Measurements from ENCODE around the gene MAP4K4. TPM values are rescaled to one million over a fixed set of nuclear protein-coding genes. Genes with fewer than 3 reads are reported as not detected.

MAP4K4 gene
- polyA plus RNA-seq, 1 donor from 2014 or later, result 9.3 TPM

DNA sequence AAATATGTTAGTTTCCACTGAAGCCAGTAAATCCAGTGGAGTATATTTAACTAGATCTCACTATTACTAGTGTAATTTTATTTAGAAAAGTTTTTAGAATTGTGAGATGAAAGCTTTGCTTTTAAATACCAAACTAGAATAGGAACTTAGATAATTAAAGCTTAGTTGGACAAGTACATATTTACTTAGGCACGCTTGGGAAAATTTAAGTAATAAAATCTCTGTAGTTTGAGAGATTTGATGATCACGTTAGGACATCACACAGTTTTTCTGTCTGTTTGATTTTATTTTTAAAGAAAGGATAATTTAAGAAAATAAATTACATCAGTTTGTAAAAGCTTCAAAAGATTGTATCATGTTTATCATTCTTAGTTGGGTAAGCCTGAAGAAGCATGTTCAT, 153.5 kb downstream of the MAP4K4 start:
- Mint-ChIP-seq H3K4me3 (no peak overlapping the region), H3K9me3 (no peaks in the 10 kb centered on the region), H3K36me3 (peaks cover 3% of the 10 kb centered on the region), H3K27ac (no peak overlapping the region), H3K27me3 (no peaks in the 10 kb centered on the region), H3K4me1 (peaks cover 0 to 18% (median 4%) of the 10 kb centered on the region in 3 donors)

DNA sequence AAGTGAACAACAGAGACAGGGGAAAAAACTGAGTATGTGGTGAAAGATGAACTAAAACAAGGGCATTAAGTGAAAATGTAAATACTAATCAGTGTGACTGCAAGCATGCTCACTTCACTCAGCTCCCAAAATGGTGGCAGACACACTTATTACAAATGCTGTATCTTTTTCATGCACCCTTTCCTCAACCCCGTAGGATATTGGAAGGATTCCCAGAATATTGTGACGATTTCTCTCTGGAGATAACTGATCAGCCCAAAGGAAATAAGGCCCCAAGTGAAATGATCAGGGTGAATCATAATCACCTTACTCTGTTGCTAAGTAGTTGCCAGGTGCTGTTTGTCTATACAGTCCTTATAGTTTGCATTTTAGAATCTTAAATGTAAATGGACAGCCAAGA, 155.3 kb downstream of the MAP4K4 start:
- Mint-ChIP-seq H3K36me3 (no peaks in the 10 kb centered on the region), H3K27me3 (no peaks in the 10 kb centered on the region), H3K27ac (no peak overlapping the region)

GRCh38 chr2:101854877-101855276, 157.4 kb downstream of the MAP4K4 start:
- Mint-ChIP-seq H3K9me3 (no peaks in the 10 kb centered on the region), H3K4me3 (no peak overlapping the region), H3K4me1 (peaks cover 0 to 13% (median 4%) of the 10 kb centered on the region in 3 donors), H3K27me3 (no peaks in the 10 kb centered on the region), H3K27ac (no peak overlapping the region), H3K36me3 (no peaks in the 10 kb centered on the region)

More for the DNA sequence above, 155.3 kb downstream of the MAP4K4 start:
- no peak overlapping the region for H3K4me3 Mint-ChIP-seq
- no peaks in the 10 kb centered on the region for H3K9me3 Mint-ChIP-seq
- H3K4me1 Mint-ChIP-seq, result peaks cover 0 to 13% (median 4%) of the 10 kb centered on the region in 3 donors

DNA sequence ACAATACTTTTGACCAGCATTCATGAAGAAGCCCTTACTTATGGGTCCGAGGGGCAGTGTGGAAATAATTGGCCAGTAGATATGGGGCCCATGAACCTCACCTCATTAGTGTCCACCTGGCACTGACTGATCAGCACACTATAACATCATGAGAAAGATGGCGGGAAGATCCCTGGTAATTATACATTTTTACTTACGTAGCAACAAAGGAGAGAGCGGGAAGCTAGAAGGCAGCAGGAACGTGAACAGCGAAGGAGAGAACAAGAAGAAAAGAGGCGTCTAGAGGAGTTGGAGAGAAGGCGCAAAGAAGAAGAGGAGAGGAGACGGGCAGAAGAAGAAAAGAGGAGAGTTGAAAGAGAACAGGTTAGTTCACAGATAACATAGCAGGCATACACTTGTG, 158.3 kb downstream of the MAP4K4 start:
- peak overlapping the region in 2 of 3 donors; percentile 78 to 80 for H3K27ac Mint-ChIP-seq
- H3K36me3 Mint-ChIP-seq, result no peaks in the 10 kb centered on the region
- H3K4me3 Mint-ChIP-seq, result no peak overlapping the region

DNA sequence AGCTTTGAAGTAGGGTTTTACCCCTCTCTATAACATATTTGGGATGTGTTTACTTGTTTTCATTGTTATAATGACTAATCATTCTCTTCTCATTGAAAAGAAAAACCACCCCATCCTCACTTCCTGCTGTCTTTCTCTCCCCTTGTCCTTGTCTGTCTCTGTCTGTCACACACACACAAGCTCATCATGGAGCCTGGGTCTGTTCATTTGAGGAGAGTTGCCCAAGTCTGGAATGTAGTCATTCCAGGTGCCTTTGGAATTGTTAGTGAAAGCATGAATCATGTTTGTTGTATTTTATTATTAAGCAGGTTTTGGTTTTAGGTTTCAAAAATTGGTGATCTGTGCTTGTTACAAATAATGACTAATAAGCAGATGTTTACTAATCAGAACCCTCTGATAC, 160.7 kb downstream of the MAP4K4 start:
- H3K4me1 Mint-ChIP-seq, result peaks cover 0 to 13% (median 4%) of the 10 kb centered on the region in 3 donors
- H3K27me3 Mint-ChIP-seq, result no peaks in the 10 kb centered on the region
- H3K27ac Mint-ChIP-seq, result no peak overlapping the region
- H3K36me3 Mint-ChIP-seq, result peaks cover 2% of the 10 kb centered on the region
- H3K4me3 Mint-ChIP-seq, result no peak overlapping the region
- no peaks in the 10 kb centered on the region for H3K9me3 Mint-ChIP-seq

More for the DNA sequence above, 158.3 kb downstream of the MAP4K4 start:
- peaks cover 0 to 13% (median 4%) of the 10 kb centered on the region in 3 donors for H3K4me1 Mint-ChIP-seq
- no peaks in the 10 kb centered on the region for H3K9me3 Mint-ChIP-seq
- no peaks in the 10 kb centered on the region for H3K27me3 Mint-ChIP-seq

DNA sequence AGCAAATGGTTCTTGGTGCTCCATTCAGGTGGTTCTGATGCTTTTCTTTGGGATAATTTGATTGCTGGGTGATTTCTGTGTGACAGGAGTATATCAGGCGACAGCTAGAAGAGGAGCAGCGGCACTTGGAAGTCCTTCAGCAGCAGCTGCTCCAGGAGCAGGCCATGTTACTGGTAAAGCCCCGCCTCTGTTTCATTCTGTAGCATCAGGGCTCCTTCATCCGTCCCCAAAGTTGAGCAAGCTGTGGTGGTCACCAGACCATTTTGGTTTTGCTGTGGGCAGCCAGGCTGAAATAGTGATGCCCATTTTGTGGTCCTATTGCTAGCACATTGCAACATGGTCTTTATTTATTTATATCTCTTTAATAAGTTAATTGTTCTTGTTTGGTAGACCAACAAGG, 161.4 kb downstream of the MAP4K4 start:
- Mint-ChIP-seq H3K4me1 (peaks cover 0 to 8% (median 4%) of the 10 kb centered on the region in 3 donors), H3K27me3 (no peaks in the 10 kb centered on the region), H3K4me3 (no peak overlapping the region), H3K27ac (no peak overlapping the region), H3K36me3 (peaks cover 2% of the 10 kb centered on the region), H3K9me3 (no peaks in the 10 kb centered on the region)

GRCh38 chr2:101859604-101860003, 162.1 kb downstream of the MAP4K4 start:
- peaks cover 2% of the 10 kb centered on the region for H3K36me3 Mint-ChIP-seq
- no peaks in the 10 kb centered on the region for H3K9me3 Mint-ChIP-seq
- no peak overlapping the region for H3K27ac Mint-ChIP-seq
- H3K4me1 Mint-ChIP-seq, result peaks cover 0 to 4% (median 4%) of the 10 kb centered on the region in 3 donors
- no peak overlapping the region for H3K4me3 Mint-ChIP-seq
- H3K27me3 Mint-ChIP-seq, result no peaks in the 10 kb centered on the region

DNA sequence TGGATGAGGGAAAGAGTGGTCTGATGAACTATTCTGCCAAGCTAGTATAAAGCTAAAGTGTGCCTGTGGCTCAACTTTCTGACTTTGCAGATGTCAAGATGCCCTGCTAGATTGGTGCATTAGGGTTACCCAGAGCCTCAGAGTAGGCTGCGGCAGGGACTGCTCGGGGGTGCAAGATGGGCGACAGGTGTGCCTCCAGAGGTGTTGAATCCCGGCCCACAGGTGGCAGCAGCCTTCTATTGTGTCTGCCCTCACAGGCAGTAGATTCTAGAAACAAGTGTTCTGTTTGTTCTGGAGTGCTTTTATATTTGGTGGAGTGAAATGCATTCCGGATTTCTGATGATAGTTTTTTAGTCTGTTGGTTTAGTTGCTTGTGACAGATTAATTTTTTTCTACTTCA, 162.7 kb downstream of the MAP4K4 start:
- H3K4me1 Mint-ChIP-seq, result peaks cover 0 to 4% (median 4%) of the 10 kb centered on the region in 3 donors
- H3K9me3 Mint-ChIP-seq, result no peaks in the 10 kb centered on the region
- no peak overlapping the region for H3K4me3 Mint-ChIP-seq
- H3K36me3 Mint-ChIP-seq, result peaks cover 2% of the 10 kb centered on the region
- peak overlapping the region in 1 of 3 donors; percentile 17 for H3K27ac Mint-ChIP-seq
- H3K27me3 Mint-ChIP-seq, result no peaks in the 10 kb centered on the region

DNA sequence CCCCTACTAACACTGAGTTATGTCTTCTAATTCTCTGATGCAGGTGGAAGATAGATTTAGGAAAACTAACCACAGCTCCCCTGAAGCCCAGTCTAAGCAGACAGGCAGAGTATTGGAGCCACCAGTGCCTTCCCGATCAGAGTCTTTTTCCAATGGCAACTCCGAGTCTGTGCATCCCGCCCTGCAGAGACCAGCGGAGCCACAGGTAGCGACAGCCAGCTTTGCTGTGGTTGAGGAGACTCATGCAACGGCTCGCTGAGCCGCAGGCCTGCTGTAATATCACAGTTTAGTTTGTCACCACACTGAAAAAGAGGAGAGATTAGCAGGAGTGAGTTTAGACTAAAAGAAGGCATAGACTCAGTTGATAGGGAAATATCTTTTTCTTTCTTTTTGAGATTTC, 163.3 kb downstream of the MAP4K4 start:
- Mint-ChIP-seq H3K27ac (no peak overlapping the region), H3K36me3 (peaks cover 2% of the 10 kb centered on the region), H3K9me3 (no peaks in the 10 kb centered on the region), H3K4me3 (no peak overlapping the region), H3K27me3 (no peaks in the 10 kb centered on the region), H3K4me1 (peaks cover 0 to 1% (median under 1%) of the 10 kb centered on the region in 3 donors)

DNA sequence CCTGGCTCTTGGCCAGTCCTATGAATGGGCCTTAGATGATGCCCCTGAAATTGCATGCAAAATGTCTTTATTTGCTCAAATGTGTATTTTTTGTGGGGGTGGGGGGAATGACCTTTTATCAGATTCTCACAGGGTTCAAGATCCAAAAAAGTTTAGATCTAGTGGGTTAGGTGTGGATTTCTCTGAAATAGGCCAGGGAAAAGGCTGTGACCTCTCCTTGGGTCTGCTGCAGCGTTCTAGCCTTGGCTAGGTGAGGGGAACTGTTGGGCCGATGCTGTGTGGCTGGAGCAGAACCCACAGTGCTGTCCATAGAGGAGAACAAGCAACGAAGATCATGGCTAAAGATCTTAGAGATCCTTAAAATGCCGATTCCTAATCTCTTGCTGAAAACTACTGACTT, 163.9 kb downstream of the MAP4K4 start:
- H3K9me3 Mint-ChIP-seq, result no peaks in the 10 kb centered on the region

DNA sequence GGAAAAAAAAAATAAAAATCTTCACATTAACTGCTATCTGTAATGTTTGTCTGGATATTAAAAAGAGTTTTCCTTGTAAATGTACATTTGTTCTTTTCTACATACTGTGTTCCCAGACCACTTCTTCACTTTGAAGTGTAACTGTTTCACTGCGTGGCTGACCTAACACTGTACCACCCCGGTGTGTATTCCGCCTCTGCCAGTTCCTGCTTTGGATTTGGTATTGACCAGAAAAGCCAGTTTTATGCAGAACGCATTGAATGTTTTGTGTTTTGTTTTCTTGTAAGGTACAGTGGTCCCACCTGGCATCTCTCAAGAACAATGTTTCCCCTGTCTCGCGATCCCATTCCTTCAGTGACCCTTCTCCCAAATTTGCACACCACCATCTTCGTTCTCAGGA, 166.0 kb downstream of the MAP4K4 start:
- H3K27ac Mint-ChIP-seq, result peak overlapping the region in 1 of 3 donors; percentile 62
- peak overlapping the region in 1 of 4 donors; percentile 25 for H3K4me3 Mint-ChIP-seq
- no peaks in the 10 kb centered on the region for H3K27me3 Mint-ChIP-seq
- no peaks in the 10 kb centered on the region for H3K9me3 Mint-ChIP-seq
- peaks cover 2% of the 10 kb centered on the region for H3K36me3 Mint-ChIP-seq
- peaks cover 0 to 3% (median 0%) of the 10 kb centered on the region in 3 donors for H3K4me1 Mint-ChIP-seq

More for the DNA sequence above, 163.9 kb downstream of the MAP4K4 start:
- Mint-ChIP-seq H3K36me3 (peaks cover 2% of the 10 kb centered on the region), H3K27ac (peak overlapping the region in 1 of 3 donors; percentile 76), H3K27me3 (no peaks in the 10 kb centered on the region), H3K4me3 (no peak overlapping the region), H3K4me1 (peaks cover 0 to 2% (median 0%) of the 10 kb centered on the region in 3 donors)

DNA sequence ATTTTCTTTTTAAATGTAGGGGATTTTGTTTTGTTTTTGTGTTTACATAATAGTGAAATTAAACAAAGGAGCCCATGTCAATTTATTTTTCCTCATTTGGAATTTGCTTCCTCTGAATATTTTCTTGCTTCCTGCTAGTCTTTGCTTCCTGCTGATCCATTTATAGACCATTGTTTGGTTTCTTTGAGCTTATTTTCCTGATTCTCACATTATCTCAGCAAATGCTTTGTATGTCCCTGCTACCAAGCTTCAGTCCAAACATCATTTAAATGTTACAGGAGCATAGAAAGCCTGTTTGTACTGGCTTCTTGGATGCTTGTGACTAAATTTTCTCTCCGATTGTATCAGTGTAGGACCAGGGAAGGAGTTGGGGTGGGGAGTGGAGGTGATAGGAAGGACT, 166.9 kb downstream of the MAP4K4 start:
- Mint-ChIP-seq H3K4me3 (no peak overlapping the region), H3K9me3 (no peaks in the 10 kb centered on the region), H3K27ac (no peak overlapping the region), H3K4me1 (peaks cover 0 to 4% (median 0%) of the 10 kb centered on the region in 3 donors), H3K36me3 (peaks cover 2% of the 10 kb centered on the region), H3K27me3 (no peaks in the 10 kb centered on the region)

DNA sequence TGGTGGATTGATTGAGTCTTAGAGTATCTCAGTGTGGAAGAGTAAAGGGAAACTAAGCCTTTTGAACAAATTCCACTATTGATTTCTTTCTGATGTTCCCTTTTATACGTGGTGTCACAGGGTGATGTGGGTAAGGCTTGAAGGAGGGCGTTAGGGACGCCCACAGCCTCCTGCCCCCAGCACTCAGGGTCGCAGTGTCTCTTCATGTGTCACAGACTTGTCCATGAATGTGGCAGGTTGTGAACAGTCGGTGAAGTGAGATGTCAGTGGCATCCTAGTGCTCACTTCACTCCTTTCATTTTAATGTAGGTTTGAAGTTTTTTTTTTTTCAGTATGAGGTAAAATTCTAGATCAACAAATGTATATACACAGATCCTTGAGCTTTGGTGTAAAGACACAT, 171.0 kb downstream of the MAP4K4 start:
- Mint-ChIP-seq H3K4me3 (no peak overlapping the region), H3K4me1 (peaks cover 0 to 4% (median 0%) of the 10 kb centered on the region in 3 donors), H3K27ac (no peak overlapping the region), H3K36me3 (no peaks in the 10 kb centered on the region), H3K27me3 (no peaks in the 10 kb centered on the region), H3K9me3 (no peaks in the 10 kb centered on the region)

DNA sequence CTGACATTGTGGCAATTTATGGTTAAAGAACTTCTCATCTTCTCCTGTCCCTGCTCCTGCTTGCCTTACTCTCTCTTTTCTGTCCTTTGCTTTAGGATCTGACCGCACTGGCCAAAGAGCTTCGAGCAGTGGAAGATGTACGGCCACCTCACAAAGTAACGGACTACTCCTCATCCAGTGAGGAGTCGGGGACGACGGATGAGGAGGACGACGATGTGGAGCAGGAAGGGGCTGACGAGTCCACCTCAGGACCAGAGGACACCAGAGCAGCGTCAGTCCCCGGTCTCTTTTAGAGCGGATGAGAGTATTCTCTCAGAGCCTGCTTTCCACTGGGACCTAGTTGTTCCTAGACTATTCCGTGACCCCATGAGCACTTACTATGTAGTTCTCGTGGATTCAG, 172.0 kb downstream of the MAP4K4 start:
- no peak overlapping the region for H3K4me3 Mint-ChIP-seq
- no peaks in the 10 kb centered on the region for H3K27me3 Mint-ChIP-seq
- peaks cover 0 to 4% (median 0%) of the 10 kb centered on the region in 3 donors for H3K4me1 Mint-ChIP-seq
- H3K27ac Mint-ChIP-seq, result peak overlapping the region in 1 of 3 donors; percentile 47
- no peaks in the 10 kb centered on the region for H3K36me3 Mint-ChIP-seq
- H3K9me3 Mint-ChIP-seq, result no peaks in the 10 kb centered on the region

DNA sequence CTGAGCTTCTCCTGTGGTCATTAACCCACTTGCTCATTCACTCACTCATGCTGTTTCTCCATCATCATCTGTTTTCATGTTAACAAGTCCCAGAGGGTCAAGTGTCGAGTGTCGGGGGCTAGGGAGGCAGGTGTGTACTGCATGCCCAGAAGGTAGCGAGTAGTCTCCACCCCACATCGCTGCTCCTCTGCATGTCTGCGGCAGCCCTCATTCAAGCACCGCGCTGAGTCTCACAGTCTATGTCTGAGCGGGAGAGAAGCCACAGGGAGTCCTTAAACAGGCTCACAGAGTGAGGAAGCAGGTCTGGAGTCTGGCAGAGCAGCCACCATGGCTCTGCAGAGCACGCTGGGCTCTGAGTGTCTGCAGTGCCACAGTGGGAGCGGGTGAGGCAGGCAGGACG, 172.9 kb downstream of the MAP4K4 start:
- peaks cover 0 to 4% (median 0%) of the 10 kb centered on the region in 3 donors for H3K4me1 Mint-ChIP-seq
- H3K27me3 Mint-ChIP-seq, result no peaks in the 10 kb centered on the region
- peak overlapping the region in 1 of 4 donors; percentile 45 for H3K4me3 Mint-ChIP-seq
- H3K27ac Mint-ChIP-seq, result peak overlapping the region in 1 of 3 donors; percentile 39
- no peaks in the 10 kb centered on the region for H3K36me3 Mint-ChIP-seq
- no peaks in the 10 kb centered on the region for H3K9me3 Mint-ChIP-seq

DNA sequence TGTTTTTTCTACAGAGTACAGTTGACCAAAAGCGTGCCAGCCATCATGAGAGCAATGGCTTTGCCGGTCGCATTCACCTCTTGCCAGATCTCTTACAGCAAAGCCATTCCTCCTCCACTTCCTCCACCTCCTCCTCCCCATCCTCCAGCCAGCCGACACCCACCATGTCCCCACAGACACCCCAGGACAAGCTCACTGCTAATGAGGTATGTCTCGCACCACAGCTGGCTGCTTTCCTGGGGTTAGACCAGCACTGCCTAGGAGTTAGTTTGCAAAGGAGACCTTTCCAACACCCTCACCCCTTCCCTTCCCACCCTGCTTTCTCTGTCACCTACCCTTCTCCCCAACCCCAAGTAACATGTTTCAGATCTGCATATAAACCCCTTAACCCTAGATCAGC, 174.0 kb downstream of the MAP4K4 start:
- Mint-ChIP-seq H3K4me3 (peak overlapping the region in 1 of 4 donors; percentile 23), H3K9me3 (no peaks in the 10 kb centered on the region), H3K36me3 (peaks cover 4% of the 10 kb centered on the region), H3K27me3 (no peaks in the 10 kb centered on the region), H3K4me1 (peaks cover 0 to 2% (median 0%) of the 10 kb centered on the region in 3 donors), H3K27ac (no peak overlapping the region)

All from IgD-negative memory B cell (primary cell).